HG03064 (cell line): ENCODE results near the gene TAF10.

Experiments
- ATAC-seq: cut with Tn5 transposase; IDR thresholded peaks from one replicate; pipeline ENCODE4 v1.9.1; 2021; ENCODE audit warnings: low read depth; ENCODE audit not compliant: unreplicated experiment

The TAF10 gene

DNA sequence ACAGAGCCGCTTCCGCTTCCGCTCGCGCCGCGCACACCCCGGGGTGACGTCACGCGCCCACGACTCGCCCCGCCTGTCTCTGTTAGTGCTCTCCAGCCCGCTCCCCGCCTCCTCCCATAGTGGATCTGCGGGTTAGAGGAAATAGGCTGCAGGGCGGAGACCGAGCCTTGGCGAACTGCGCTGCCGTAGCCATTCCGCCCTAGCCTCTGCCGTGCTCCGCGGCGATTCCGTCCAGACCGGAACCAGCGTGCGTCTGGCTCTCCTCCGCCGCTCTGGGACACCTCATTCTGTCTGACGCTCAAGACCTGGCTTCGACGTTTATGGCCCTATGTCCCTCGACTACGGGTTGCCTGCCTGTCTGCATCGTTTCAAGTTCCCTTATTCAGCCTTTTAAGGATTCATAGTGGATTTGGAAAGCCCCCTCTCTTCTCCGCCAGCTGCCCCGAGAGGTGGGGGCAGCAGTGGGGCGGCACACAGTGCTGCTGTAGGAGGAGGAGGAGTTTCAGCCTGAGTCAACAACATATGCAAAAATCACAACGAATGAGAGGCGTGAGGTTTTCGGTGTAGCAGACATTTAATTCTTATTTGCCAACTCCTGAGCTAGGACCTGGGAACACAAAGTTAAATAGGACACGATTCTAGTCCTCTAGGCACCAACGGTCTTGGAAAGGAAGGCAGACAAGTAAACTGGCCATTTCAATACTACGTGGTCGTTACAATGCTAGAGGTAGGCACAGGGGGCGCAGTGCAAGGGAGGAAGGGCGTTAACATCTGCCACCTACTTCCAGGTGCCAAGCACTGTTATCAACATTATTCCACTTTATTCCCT lies at the start of gene TAF10:
Gene TAF10, minus strand, starts transcription at position 4 of the 829 bp plus-strand sequence. CDS start 27 bp downstream, outside the sequence.
- peak; percentile 91 for ATAC-seq

DNA sequence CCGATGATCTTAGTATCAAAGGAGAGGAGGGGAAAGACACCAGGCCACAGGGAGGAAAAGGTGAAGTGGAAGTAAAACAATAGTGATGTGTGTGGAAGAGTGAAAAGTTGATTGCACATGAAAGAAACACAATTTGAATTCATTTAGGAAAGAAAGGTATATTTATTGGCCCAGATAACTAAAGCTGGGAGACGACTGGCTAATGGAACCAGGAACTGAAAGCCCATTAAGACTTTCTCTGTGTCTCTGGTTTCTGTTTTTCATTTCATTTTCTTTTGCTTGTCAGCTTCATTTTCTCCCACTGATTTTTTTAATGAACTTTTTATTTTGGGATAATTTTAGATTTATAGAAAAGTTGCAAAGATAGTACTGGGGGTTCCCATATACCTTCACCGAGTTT lies 48.7 kb upstream of the TAF10 start:
- ATAC-seq, result peak; percentile 67

DNA sequence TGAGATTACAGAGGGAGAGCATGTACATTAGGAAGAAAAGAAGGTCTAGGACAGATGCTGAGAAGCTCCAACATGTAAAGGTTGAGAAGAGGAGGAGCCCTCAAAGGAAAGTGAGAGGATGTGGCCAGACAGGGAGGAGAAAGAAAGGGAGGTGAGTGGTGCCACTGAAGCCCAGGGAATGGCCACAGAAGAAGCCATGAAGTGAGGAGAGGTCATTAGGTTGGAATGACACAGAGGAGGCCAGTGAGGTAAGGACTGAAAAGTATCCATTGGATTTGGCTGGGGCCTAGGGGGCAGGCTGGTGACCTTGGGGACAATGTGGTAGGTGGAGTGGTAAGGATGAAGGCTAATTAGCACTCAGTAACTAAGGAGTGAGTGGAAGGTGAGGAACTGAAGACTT lies 46.6 kb upstream of the TAF10 start:
- ATAC-seq, result no peak

DNA sequence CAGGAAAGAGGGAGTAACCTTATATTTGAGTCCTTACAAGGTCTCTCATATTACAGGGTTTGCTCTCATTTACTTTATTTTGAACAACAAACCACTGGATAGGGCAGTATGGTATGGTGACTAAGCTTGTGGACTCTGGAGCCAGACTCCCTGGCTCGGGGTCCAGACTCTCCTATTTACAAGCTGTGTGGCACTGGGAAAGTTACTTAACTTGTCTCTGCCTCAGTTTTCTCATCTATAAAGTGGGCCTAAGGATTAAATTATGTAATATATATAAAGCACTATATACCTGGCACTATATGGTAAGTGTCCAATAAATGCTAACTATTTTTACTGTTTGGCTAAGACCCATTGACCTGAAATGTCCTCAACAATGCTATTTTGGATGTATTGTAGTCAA lies 45.3 kb upstream of the TAF10 start:
- ATAC-seq, result no peak

- ATAC-seq, result no peak
Observed at GRCh38 chr11:6656936-6657335, 44.9 kb upstream of the TAF10 start.

- no peak for ATAC-seq
Observed at GRCh38 chr11:6656584-6656915, 44.5 kb upstream of the TAF10 start.

- no peak for ATAC-seq
Observed at GRCh38 chr11:6655790-6656583, 44.0 kb upstream of the TAF10 start, which contains the start of gene DCHS1. Gene DCHS1 (minus strand): TSS chr11:6655809. CDS start chr11:6641613, 14,196 bp downstream.

DNA sequence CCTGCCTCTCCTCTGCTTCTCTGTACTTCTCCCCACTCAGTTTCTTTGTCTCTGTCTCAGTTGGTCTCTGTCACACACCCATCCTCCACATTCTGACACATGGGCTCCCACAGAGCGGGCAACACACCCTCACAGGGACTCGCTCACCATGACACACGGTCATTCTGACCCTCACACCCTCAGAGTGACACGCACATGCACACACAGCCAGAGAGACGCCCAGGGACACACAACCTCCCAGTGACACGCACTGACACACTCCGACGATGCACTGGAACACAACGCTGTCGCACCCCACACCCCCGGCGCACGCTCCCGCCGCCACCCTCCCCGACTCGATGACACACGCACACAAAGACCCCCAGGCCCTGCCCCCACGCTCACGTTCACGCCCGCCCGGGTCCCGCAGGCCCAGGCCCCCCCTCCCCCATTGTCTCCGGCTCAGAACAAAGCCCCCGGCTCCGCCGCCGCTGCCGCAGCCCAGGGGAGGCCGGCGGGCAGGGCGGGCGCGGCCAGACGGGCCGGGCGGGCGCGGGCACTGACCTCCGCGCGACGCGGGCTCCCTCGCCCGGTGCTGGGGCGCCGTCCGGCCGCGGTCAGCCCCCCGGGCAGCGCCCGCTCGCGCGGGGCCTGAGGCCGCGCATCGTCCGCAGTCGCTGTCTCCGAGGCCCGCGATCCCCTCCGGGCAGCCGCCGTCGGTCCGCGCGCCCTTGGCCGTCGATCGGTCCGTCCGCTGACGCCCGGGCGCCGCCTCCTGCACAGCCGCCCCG lies 43.2 kb upstream of the TAF10 start:
- ATAC-seq, result no peak

GRCh38 chr11:6654281-6655019 lies 42.4 kb upstream of the TAF10 start:
- no peak for ATAC-seq

DNA sequence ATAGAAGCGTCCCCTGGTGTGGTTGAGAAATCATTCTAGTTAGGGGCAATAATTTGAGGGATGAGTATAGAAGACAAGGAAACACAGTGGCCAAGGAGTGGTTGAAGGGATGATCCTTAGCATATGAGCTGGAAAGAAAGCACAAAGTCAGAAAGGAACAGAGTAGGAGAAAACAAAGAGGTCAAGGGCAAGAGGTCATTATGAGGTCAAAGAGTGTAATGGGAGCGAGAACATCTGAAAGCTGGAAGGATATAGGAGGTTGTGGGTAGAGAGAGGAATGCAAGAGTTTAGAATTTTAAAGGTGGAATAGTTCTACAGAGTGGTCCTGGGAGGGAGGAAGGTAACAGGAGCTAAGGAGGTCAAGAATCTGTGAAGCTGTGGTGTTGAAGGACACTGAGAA lies 41.6 kb upstream of the TAF10 start:
- no peak for ATAC-seq

DNA sequence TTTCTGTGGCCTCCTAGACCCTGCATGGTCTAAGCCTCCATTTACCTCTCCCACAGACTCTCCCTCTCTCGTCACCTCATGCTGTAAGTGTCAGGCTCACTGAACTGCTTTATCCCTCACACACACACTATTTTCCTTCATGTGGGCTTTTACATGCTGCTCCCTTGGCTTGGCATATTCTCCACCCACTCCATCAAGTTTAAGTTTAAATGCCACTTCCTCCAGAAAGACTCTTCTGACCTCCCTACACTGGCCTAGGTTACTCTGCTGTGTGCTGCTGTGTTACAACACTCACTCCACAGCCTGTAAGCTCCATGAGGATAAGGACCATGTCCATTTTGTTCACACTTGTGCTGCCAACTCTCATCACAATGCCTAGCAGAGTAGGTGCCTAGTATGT lies 41.1 kb upstream of the TAF10 start:
- no peak for ATAC-seq

GRCh38 chr11:6652182-6652581 lies 40.2 kb upstream of the TAF10 start:
- no peak for ATAC-seq

DNA sequence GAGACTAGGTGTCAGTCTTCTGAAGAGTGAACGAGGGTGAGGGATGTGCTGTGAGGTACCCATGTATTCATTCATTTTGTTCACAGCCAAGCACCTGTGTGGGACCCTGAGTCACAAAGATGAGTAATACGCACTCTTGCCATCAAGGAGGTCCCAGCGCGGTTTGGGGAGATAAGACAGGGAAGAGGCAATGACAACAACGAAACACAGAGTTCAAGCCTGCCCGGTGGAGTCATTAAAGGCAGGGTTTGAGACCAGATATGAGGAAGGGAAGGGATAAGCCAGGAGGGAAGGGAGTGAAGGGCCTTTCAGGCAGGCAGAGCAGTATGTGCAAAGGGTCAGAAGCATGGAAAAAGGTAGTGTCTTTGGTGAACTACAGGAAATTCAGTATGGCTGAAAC lies 39.0 kb upstream of the TAF10 start:
- no peak for ATAC-seq

DNA sequence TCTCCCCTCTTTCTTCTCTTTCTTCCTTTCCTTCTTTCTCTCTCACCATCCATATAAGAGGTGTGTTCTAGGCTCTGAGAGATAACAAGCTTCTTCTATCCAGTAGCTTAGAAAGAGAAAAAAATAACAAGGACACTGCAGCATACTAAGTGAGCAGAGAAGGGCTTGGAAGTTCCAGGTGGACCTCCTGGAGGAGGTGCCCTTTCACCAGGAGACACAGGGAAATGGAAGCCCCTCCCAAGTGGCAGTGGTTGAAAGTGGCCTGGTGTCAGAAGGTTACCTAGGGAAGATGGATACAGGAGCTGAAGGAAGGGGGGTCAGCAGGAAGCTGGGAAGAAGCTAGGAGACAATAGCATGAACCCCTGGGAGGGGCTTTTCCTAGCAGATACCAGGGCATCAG lies 38.1 kb upstream of the TAF10 start:
- ATAC-seq, result no peak

GRCh38 chr11:6648501-6648900 lies 36.5 kb upstream of the TAF10 start:
- ATAC-seq, result no peak

DNA sequence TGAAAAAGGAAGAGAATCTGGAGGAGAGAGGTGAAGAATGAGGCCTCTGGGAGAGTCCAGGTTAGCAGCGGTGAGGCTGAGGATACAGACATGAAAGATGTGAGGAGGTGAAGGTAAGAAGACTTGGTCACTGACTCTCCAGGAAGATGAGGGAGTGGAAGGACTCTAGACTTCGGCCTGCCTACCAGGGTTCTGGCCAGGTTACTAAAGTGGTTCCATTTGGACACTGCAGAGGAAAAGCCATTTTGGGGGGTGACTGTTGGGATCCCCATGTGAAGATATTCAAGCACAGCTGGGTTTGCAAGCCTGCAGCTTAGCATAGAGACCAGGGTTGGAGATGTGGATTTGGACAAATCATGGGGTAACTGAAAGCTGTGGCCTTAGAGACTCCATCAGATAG lies 35.8 kb upstream of the TAF10 start:
- no peak for ATAC-seq

GRCh38 chr11:6646918-6647679 lies 35.1 kb upstream of the TAF10 start:
- peak; percentile 94 for ATAC-seq

DNA sequence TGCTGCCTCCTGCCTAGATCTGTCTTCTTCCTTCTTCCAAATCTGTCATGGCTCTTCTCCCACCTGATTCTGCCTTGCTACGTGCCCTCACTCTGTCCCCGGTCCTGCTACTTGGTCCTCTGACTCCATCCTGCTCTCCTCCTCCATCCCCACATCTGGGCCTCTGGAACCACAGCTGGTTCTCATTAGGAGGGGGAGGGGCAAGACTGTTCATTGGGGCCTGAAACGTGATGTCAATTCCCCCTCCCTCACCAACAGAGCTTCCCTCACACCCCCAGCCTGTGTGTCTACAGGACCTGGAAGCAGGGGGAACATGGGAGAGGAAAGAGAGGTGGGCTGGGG lies 34.5 kb upstream of the TAF10 start:
- ATAC-seq, result no peak

DNA sequence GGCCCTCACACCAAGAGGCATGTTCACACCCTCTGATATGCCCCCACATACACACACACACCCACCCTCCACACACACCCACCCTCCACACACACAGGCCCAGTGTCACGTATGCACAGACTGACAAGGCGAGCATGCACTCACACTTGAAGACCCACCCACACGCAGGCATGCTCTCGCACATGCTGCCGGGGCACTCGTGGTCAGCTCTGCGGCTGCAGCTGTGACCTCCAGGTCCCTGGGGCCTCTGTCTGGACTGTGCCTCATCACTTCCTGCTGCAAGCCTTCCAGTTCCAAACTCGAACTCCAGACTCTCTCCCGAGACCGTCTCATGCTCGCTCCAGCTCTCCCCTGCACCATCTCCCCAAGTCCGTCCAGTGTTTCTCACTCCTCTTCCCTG lies 34.1 kb upstream of the TAF10 start:
- ATAC-seq, result no peak

GRCh38 chr11:6642957-6643356 lies 30.9 kb upstream of the TAF10 start:
- ATAC-seq, result no peak
